ENCODE results near the gene DIS3L2. TPM values are rescaled to one million over a fixed set of nuclear protein-coding genes. Genes with fewer than 3 reads are reported as not detected.

DIS3L2 gene
- total and polyA plus RNA-seq, 2 experiments from 2014 or later = 15.2 to 25.3 TPM

- TF ChIP-seq NANOG (IDR thresholded peaks at IDR 0.05; ENCODE audit: borderline replicate concordance) (no peak), CREB1 (CRISPR knock-in tag; IDR thresholded peaks at IDR 0.05; ENCODE audit: low read depth) (no peak), ZNF331 (CRISPR knock-in tag; IDR thresholded peaks at IDR 0.05; ENCODE audit: low read depth) (no peak), JUNB (IDR thresholded peaks at IDR 0.05; ENCODE audit: unreplicated experiment) (no peak), EZH2phosphoT487 (IDR thresholded peaks at IDR 0.05; ENCODE audit: unreplicated experiment) (no peak), ZNF114 (CRISPR knock-in tag; IDR thresholded peaks at IDR 0.05) (no peak), CTCF (conservative IDR thresholded peaks at IDR 0.05; ENCODE audit: low read depth in 2 of 2) (no peak)
- TF ChIP-seq, protein P1, sequence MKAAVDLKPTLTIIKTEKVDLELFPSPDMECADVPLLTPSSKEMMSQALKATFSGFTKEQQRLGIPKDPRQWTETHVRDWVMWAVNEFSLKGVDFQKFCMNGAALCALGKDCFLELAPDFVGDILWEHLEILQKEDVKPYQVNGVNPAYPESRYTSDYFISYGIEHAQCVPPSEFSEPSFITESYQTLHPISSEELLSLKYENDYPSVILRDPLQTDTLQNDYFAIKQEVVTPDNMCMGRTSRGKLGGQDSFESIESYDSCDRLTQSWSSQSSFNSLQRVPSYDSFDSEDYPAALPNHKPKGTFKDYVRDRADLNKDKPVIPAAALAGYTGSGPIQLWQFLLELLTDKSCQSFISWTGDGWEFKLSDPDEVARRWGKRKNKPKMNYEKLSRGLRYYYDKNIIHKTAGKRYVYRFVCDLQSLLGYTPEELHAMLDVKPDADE (IDR thresholded peaks at IDR 0.05) = no peak
Observed at GRCh38 chr2:232261776-232262175, 300.3 kb downstream of the DIS3L2 start (continued).

- no peak for ATAC-seq
- no peak overlapping the region for H3K4me3 Mint-ChIP-seq
- H3K27me3 Mint-ChIP-seq (ENCODE audit: insufficient read depth, low read depth, poor library complexity) = peaks cover 7% of the 10 kb centered on the region
- no peaks in the 10 kb centered on the region for H3K27me3 ChIP-seq (ENCODE audit: insufficient read depth)
- H3K27ac Mint-ChIP-seq = no peak overlapping the region
- H3K9me2 ChIP-seq (ENCODE audit: insufficient read depth) = no peaks in the 10 kb centered on the region
- no peaks in the 10 kb centered on the region for H3F3A ChIP-seq (replicated peaks; ENCODE audit: low read depth)
- peaks cover 4% of the 10 kb centered on the region; the same call in 2 of the 3 replicates for H3K4me1 Mint-ChIP-seq
- 0 out of 2 replicates have a peak, but pooled peaks cover 3% of the 10 kb centered on the region for H4K20me1 ChIP-seq (replicated peaks; ENCODE audit: insufficient read depth)
- no peak for TF ChIP-seq ZNF462 (CRISPR knock-in tag; IDR thresholded peaks at IDR 0.05)
- TF ChIP-seq EZH2 (IDR thresholded peaks at IDR 0.05; ENCODE audit: low read depth, unreplicated experiment) = no peak
- TF ChIP-seq POLR2AphosphoS5 (IDR thresholded peaks at IDR 0.05; ENCODE audit: low read depth) = no peak
- TF ChIP-seq ZNF331 (CRISPR knock-in tag; IDR thresholded peaks at IDR 0.05; ENCODE audit: low read depth) = no peak
- TF ChIP-seq EZH2phosphoT487 (IDR thresholded peaks at IDR 0.05; ENCODE audit: unreplicated experiment) = no peak
- no peak for TF ChIP-seq NANOG (IDR thresholded peaks at IDR 0.05; ENCODE audit: borderline replicate concordance)
- TF ChIP-seq CREB1 (CRISPR knock-in tag; IDR thresholded peaks at IDR 0.05; ENCODE audit: low read depth) = no peak
- TF ChIP-seq, protein P1 (IDR thresholded peaks at IDR 0.05) = no peak
- no peaks in the 10 kb centered on the region for H3K9me3 Mint-ChIP-seq
- H3K27ac ChIP-seq (ENCODE audit: low read depth) = no peak overlapping the region
- no peaks in the 10 kb centered on the region for H3K36me3 ChIP-seq (ENCODE audit: insufficient read depth)
- no peaks in the 10 kb centered on the region for H3K79me2 ChIP-seq (replicated peaks; ENCODE audit: insufficient read depth)
- H3K4me1 ChIP-seq (ENCODE audit: insufficient read depth) = no peaks in the 10 kb centered on the region
- H3K4me2 ChIP-seq = no peak overlapping the region
- no peak for DNase-seq (ENCODE audit: low spot score)
- no peaks in the 10 kb centered on the region; the same call in 2 of the 3 replicates for H3K36me3 Mint-ChIP-seq (ENCODE audit: low read depth)
- no peak overlapping the region for H3K4me3 ChIP-seq
- H2AFZ ChIP-seq = no peak overlapping the region
Observed at GRCh38 chr2:232263295-232263694, 301.8 kb downstream of the DIS3L2 start.
